ENCODE measurements around the gene PDCD4.

PDCD4 gene

DNA sequence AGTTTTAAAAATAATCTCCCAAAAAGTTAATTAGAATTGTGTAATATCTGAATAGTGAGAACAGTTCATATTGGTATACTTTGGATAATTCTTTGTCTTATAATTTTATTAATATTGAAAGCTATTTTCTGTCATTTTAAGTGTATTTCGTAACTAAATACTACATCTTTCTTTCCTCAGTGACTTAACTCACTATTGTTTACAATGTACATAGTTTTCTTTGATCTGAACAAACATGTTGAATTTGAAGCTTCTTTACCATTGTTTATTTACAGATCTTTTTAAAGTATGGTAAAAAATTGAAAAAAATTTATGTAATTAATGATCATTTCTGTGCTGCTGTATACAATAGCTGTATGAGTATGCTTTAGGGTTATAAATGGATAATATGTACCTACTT lies 5.1 kb downstream of the PDCD4 start:
- in situ Hi-C loops (cut with HindIII; ENCODE audit: low sequenced_read_pairs), result no loop called here
- TF ChIP-seq, protein P1, sequence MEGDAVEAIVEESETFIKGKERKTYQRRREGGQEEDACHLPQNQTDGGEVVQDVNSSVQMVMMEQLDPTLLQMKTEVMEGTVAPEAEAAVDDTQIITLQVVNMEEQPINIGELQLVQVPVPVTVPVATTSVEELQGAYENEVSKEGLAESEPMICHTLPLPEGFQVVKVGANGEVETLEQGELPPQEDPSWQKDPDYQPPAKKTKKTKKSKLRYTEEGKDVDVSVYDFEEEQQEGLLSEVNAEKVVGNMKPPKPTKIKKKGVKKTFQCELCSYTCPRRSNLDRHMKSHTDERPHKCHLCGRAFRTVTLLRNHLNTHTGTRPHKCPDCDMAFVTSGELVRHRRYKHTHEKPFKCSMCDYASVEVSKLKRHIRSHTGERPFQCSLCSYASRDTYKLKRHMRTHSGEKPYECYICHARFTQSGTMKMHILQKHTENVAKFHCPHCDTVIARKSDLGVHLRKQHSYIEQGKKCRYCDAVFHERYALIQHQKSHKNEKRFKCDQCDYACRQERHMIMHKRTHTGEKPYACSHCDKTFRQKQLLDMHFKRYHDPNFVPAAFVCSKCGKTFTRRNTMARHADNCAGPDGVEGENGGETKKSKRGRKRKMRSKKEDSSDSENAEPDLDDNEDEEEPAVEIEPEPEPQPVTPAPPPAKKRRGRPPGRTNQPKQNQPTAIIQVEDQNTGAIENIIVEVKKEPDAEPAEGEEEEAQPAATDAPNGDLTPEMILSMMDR (IDR thresholded peaks at IDR 0.05; ENCODE audit: low read depth, low read length), result no peak
- H3K4me3 ChIP-seq (ENCODE audit: low read depth, low read length), result no peak overlapping the region
- no peak for DNase-seq (ENCODE audit: low read depth, low spot score)

DNA sequence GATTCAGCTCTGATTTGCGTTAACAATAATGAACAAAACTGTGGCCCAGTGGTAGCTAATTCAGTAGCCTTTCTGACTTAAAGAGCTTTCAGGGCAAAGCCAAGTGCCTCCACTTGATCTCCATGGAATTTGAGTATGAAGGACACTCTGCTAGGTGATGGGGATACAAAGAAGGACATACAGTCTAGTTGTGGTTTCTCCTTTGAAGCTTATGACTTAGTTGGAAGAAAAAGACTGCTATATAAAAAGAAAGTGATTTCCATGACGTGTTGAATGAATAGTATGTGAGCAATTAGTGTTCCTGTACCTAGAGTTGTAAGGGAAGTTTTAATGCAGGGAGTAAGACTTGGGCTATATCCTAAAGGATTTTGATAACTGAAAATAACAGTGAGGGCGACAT lies 8.3 kb downstream of the PDCD4 start:
- in situ Hi-C loops (cut with HindIII; ENCODE audit: low sequenced_read_pairs), result no loop called here
- H3K4me3 ChIP-seq (ENCODE audit: low read depth, low read length), result no peak overlapping the region
- no peak for DNase-seq (ENCODE audit: low read depth, low spot score)
- TF ChIP-seq, protein P1 (IDR thresholded peaks at IDR 0.05; ENCODE audit: low read depth, low read length), result no peak

DNA sequence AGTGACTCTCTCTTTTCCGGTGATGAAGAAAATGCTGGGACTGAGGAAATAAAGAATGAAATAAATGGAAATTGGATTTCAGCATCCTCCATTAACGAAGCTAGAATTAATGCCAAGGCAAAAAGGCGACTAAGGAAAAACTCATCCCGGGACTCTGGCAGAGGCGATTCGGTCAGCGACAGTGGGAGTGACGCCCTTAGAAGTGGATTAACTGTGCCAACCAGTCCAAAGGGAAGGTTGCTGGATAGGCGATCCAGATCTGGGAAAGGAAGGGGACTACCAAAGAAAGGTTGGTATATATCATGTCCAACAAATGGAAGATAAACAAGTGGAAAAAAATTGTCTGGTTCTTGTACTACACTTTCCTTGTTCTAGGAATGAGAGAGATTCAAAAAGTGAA lies 9.5 kb downstream of the PDCD4 start:
- TF ChIP-seq, protein P1 (IDR thresholded peaks at IDR 0.05; ENCODE audit: low read depth, low read length), result no peak
- H3K4me3 ChIP-seq (ENCODE audit: low read depth, low read length), result no peak overlapping the region
- in situ Hi-C loops (cut with HindIII; ENCODE audit: low sequenced_read_pairs), result no loop called here
- DNase-seq (ENCODE audit: low read depth, low spot score), result no peak

DNA sequence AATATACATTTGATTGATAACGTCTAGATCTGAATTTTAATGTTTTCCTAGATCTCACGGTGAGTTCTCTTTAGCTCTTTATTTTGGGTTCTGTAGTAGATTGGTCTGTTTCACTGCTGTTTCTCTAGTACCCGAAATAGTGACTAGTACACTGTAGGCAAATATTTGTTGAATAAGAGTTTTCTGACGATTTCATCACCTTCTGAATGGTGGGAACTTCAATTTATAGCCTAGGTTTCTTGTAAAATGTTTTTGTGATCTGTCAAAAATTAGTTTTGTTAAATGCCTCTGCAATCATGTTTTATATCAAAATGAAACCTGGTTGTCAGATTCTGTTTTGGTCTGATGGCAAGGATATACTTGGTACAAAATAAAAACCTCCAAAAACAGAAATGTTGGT lies 10.2 kb downstream of the PDCD4 start:
- DNase-seq (ENCODE audit: low read depth, low spot score), result no peak
- TF ChIP-seq, protein P1 (IDR thresholded peaks at IDR 0.05; ENCODE audit: low read depth, low read length), result no peak
- in situ Hi-C loops (cut with HindIII; ENCODE audit: low sequenced_read_pairs), result no loop called here
- H3K4me3 ChIP-seq (ENCODE audit: low read depth, low read length), result no peak overlapping the region

DNA sequence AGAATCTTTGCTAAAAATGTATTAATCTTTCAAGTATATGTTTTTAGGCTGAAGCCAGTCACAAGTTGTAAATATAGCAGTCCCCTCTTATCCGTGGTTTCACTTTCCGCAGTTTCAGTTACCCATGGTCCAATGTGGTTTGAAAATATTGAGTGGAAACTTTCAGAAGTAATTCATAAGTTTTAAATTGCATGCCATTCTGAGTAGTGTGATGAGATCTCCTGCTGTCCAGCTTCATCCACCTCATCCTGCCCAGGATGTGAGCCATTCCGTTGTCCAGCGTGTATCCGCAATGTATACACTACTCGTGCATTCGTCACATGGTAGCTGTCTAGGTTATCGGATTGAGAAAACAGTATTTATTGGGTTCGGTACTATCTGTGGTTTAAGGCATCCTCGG lies 12.2 kb downstream of the PDCD4 start:
- TF ChIP-seq, protein P1 (IDR thresholded peaks at IDR 0.05; ENCODE audit: low read depth, low read length), result no peak
- in situ Hi-C loops (cut with HindIII; ENCODE audit: low sequenced_read_pairs), result no loop called here
- peak overlapping the region; percentile 9 for H3K4me3 ChIP-seq (ENCODE audit: low read depth, low read length)
- DNase-seq (ENCODE audit: low read depth, low spot score), result peak; percentile 57

DNA sequence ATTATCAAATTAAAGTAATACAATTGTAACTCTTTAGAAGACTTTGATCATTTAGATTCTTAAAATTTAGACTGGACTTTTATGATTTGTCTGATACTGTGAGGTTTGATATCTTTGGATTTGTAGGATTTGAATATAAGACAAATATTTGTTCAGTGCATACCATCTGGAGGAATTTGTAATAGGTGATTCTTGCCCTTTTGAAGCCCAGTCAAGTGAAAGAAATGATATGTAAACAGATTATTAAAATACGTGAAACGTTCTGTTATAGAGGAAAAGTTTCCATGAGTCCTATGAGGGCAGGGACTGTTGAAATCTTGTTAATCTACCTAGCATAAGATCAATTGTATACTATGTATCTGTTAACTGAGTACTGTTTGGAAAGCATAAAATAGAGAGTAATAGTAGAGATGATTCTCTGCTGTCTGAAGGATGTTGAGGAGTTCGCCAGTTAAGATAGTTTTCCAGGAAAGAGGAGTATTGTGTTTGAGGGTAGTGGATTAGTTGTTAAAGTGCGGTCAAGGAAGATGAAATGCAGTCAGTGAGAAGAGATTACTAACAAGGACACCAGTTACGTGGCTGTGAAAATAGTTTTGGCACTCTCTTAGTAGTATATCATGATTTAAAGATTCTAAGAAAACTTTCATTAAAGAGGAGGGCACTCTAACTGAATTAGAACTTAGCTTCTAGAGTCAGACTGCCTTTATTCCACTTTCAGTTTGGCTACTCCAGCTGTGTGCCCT lies 14.4 kb downstream of the PDCD4 start:
- in situ Hi-C loops (cut with HindIII; ENCODE audit: low sequenced_read_pairs), result no loop called here
- TF ChIP-seq, protein P1 (IDR thresholded peaks at IDR 0.05; ENCODE audit: low read depth, low read length), result no peak
- DNase-seq (ENCODE audit: low read depth, low spot score), result no peak
- no peak overlapping the region for H3K4me3 ChIP-seq (ENCODE audit: low read depth, low read length)
